Osteoblast (primary cell): ENCODE results near the gene TRIM65. TPM values are rescaled to one million over a fixed set of nuclear protein-coding genes. Genes with fewer than 3 reads are reported as not detected.
A peak's percentile ranks its signal among the peaks of the same experiment; 100 is the strongest.

Experiments
- DNase-seq: peaks from one replicate; pipeline ENCODE4 v3.0.0; 2011; ENCODE audit warnings: low spot score, mixed read lengths; ENCODE audit not compliant: insufficient read length; ENCODE audit errors: missing footprints
- H2AFZ ChIP-seq: 2 replicates; pipeline ENCODE4 v1.6.0; 2011; ENCODE audit warnings: mild to moderate bottlenecking, low read length
- H3K27ac ChIP-seq: 2 replicates; pipeline ENCODE4 v1.5.1; 2011; ENCODE audit warnings: mild to moderate bottlenecking, low read depth, low read length, moderate library complexity
- H3K27me3 ChIP-seq: 2 replicates; pipeline ENCODE4 v1.6.0; 2012; ENCODE audit warnings: mild to moderate bottlenecking, control low read depth, inconsistent platforms, low read length, moderate library complexity; ENCODE audit not compliant: insufficient read depth
- H3K36me3 ChIP-seq: 2 replicates; pipeline ENCODE4 v1.5.1; 2011; ENCODE audit warnings: mild to moderate bottlenecking, low read length, control low read depth, moderate library complexity; ENCODE audit not compliant: insufficient read depth
- H3K4me1 ChIP-seq: 2 replicates; pipeline ENCODE4 v1.5.1; 2011; ENCODE audit warnings: mild to moderate bottlenecking, low read length, control low read depth, moderate library complexity; ENCODE audit not compliant: insufficient read depth
- H3K4me2 ChIP-seq: 2 replicates; pipeline ENCODE4 v1.6.0; 2011; ENCODE audit warnings: mild to moderate bottlenecking, low read length; ENCODE audit not compliant: insufficient read depth
- H3K4me3 ChIP-seq: fragments of 200-600 bp; sonication (generic); 3 replicates; pipeline ENCODE4 v1.5.1; 2012; ENCODE audit warnings: mild to moderate bottlenecking, low read length, inconsistent platforms; ENCODE audit not compliant: insufficient read depth
- H3K79me2 ChIP-seq: 2 replicates; pipeline ENCODE4 v1.6.0; 2012; ENCODE audit warnings: mild to moderate bottlenecking, low read length, control low read depth, inconsistent platforms; ENCODE audit not compliant: insufficient read depth
- H3K9me3 ChIP-seq: 2 replicates; pipeline ENCODE4 v1.5.1; 2011; ENCODE audit warnings: low read depth, low read length, control low read depth
- H4K20me1 ChIP-seq: 2 replicates; pipeline ENCODE4 v1.6.0; 2012; ENCODE audit warnings: mild to moderate bottlenecking, low read length, control low read depth; ENCODE audit not compliant: insufficient read depth
- total RNA-seq: library from RNA; depleted of rRNA; stranded (reverse); fragments of >200 nt; gene quantifications from 2 replicates; pipeline ENCODE4 v1.2.3, GENCODE V29; 2012
- TF ChIP-seq, protein P1 (sequence below): IDR thresholded peaks from 2 replicates; pipeline ENCODE4 v1.5.1; 2011; ENCODE audit warnings: mild to moderate bottlenecking, low read depth, low read length, moderate library complexity; ENCODE audit errors: extremely low read depth

The TRIM65 gene
- total RNA-seq, 1 donor = 22.8 TPM

DNA sequence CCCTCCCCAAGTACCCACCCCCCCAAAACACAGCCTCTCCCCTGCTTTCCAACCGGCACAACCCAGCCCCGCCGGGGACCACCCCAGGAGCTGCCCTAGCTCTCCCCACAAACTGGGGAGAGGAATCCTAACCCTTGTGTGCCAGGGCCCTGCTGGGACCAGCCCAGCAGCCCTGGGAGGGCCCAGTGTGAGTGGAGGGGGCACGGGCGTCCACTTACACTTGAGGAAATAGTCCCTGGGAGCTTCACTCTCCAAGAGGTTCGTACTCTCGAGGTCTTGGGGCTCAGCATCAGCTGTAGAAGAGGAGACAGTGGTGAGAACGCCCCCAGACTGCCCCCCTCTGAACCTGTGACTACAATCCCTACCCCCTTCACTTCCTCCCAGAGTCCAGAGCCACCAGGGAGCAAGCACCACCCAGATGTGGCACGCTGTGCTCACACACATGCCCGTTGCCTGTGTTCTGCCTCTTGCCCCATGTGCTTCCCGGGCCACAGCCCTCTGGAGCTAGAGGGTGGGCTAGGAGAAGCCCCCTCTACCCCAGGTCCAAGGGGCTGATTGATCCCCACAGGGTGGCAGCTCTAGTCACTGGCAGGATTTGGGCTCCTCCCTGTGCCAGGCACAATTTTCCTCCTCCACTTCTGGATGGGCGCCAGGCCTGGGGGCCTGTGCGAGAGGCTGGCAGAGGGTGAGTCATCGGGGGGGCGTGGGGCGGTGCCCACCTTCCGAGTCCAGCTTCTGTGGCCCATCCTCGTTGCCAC, 21.4 kb downstream of the TRIM65 start:
- DNase-seq = peak; percentile 57
- Histone ChIP-seq H3K27ac (no peak overlapping the region), H3K4me3 (no peak overlapping the region), H3K4me1 (peaks cover 32% of the 10 kb centered on the region), H3K36me3 (no peaks in the 10 kb centered on the region), H4K20me1 (peaks cover 3% of the 10 kb centered on the region), H3K9me3 (no peaks in the 10 kb centered on the region), H3K27me3 (peaks cover 6% of the 10 kb centered on the region), H3K4me2 (peak overlapping the region; percentile 18), H2AFZ (peak overlapping the region; percentile 12), H3K79me2 (no peaks in the 10 kb centered on the region)
- TF ChIP-seq, protein P1, sequence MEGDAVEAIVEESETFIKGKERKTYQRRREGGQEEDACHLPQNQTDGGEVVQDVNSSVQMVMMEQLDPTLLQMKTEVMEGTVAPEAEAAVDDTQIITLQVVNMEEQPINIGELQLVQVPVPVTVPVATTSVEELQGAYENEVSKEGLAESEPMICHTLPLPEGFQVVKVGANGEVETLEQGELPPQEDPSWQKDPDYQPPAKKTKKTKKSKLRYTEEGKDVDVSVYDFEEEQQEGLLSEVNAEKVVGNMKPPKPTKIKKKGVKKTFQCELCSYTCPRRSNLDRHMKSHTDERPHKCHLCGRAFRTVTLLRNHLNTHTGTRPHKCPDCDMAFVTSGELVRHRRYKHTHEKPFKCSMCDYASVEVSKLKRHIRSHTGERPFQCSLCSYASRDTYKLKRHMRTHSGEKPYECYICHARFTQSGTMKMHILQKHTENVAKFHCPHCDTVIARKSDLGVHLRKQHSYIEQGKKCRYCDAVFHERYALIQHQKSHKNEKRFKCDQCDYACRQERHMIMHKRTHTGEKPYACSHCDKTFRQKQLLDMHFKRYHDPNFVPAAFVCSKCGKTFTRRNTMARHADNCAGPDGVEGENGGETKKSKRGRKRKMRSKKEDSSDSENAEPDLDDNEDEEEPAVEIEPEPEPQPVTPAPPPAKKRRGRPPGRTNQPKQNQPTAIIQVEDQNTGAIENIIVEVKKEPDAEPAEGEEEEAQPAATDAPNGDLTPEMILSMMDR = no peak

DNA sequence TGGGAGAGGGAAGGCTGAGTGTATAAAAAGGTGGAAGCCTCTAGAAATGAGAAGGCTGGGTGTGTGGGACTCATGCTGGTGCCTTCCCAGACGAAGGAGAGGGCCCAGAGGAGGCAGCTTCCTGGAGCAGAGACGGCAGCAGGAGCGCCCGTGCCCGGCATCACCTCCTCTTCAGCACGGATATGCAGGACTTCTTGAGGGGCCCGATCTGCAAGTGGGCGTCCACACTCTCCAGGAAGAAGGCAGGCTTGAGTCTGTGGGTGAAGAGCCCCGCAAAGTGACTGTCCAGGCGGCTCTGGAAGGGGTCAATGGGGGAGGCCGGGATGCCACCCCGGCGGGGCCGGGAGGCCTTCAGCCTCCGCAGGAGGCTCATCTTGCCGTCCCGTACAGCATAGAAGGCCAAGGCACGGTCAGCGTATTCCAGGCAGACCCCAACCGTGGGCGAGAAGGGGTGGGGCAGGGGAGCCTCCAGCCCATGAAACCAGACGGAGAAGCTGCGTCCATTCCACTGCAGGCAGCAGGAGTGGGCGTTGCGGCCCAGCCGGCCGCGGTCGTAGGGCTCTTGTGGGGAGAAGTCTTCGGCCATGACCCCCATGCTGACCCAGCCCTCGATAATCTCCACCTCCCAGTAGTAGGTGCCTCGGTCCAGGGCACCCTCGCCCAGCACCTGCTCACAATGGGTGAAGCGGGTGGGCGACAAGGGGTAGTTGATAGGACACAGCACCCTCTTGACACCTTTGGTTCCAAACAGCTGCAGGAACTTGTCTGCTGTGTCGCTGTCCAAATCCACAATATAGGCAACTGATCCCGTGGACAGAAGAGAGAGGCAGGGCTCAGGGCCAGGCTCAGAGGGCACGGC, 22.2 kb downstream of the TRIM65 start:
- H4K20me1 ChIP-seq = peaks cover 3% of the 10 kb centered on the region
- H3K4me2 ChIP-seq = no peak overlapping the region
- H3K27me3 ChIP-seq = peaks cover 6% of the 10 kb centered on the region
- H2AFZ ChIP-seq = no peak overlapping the region
- H3K36me3 ChIP-seq = no peaks in the 10 kb centered on the region
- no peak overlapping the region for H3K27ac ChIP-seq
- no peaks in the 10 kb centered on the region for H3K79me2 ChIP-seq
- H3K9me3 ChIP-seq = no peaks in the 10 kb centered on the region
- H3K4me1 ChIP-seq = peaks cover 34% of the 10 kb centered on the region
- TF ChIP-seq, protein P1 = no peak
- H3K4me3 ChIP-seq = no peak overlapping the region
- DNase-seq = peak; percentile 27

DNA sequence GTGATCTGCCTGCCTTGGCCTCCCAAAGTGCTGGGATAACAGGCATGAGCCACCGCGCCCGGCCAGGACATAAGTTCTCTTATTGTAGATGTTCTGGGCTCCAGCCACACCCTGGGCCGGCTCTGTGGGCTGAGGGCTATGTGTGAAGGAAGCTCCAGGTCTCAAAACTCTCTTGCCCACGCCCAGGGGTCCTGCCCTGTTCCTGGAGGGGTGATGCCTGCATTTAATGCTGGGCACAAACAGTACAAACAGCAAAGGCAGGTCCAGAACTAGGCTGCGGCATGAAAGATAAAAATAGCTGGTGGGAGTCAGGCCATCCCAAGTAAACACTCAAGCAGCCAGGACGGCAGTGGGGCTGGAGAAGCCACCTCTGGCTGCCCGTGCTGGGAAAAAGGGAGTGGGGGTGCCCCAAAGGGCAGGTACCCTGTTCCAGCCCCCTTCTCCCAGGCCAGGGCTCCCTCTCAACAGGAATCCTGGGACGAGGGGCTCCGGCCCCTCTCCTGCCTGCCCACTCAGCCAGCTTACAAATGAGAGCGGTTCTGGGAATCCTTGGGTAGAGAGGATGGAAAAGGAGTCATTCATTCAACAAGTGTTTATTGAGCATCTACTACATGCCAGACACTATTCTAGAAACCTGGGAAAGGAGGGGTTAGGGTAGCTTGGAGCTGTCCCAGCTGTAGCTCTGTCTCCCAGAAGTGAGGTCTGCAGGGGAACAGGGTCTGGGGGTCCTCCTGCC, 23.0 kb downstream of the TRIM65 start:
- TF ChIP-seq, protein P1 = no peak
- H3K9me3 ChIP-seq = no peaks in the 10 kb centered on the region
- no peaks in the 10 kb centered on the region for H3K79me2 ChIP-seq
- no peaks in the 10 kb centered on the region for H3K36me3 ChIP-seq
- peaks cover 3% of the 10 kb centered on the region for H4K20me1 ChIP-seq
- no peak overlapping the region for H2AFZ ChIP-seq
- peaks cover under 1% of the 10 kb centered on the region for H3K27me3 ChIP-seq
- no peak overlapping the region for H3K4me3 ChIP-seq
- no peak overlapping the region for H3K4me2 ChIP-seq
- DNase-seq = peak; percentile 32
- H3K27ac ChIP-seq = no peak overlapping the region
- peaks cover 40% of the 10 kb centered on the region for H3K4me1 ChIP-seq
